Hematopoietic multipotent progenitor cell treated with erythropoietin and hydrocortisone succinate and interleukin-3 and kit ligand, for 4 days (in vitro differentiated cells): ENCODE data around the gene RAE1.

Source experiments
- DNase-seq: peaks from one replicate; pipeline ENCODE4 v3.0.0-alpha.2; 2015

RAE1 gene

GRCh38 chr20:57372581-57373350, 21.7 kb downstream of the RAE1 start:
- no peak for DNase-seq

- DNase-seq: no peak
Measured at GRCh38 chr20:57374343-57374930, 23.4 kb downstream of the RAE1 start.

- peak; percentile 55 for DNase-seq
Measured at GRCh38 chr20:57374931-57375651, 24.0 kb downstream of the RAE1 start.

GRCh38 chr20:57375652-57376230, 24.7 kb downstream of the RAE1 start:
- DNase-seq: no peak

- no peak for DNase-seq
Measured at GRCh38 chr20:57377350-57377749, 26.3 kb downstream of the RAE1 start.

- DNase-seq: no peak
Measured at GRCh38 chr20:57378107-57378506, 27.1 kb downstream of the RAE1 start.

- no peak for DNase-seq
Measured at GRCh38 chr20:57378646-57379262, 27.7 kb downstream of the RAE1 start.

GRCh38 chr20:57379263-57379647, 28.2 kb downstream of the RAE1 start:
- DNase-seq: peak; percentile 18

- DNase-seq: no peak
Measured at GRCh38 chr20:57380081-57380750, 29.2 kb downstream of the RAE1 start.

GRCh38 chr20:57381596-57382503, 30.8 kb downstream of the RAE1 start:
- peak; percentile 91 for DNase-seq

- no peak for DNase-seq
Measured at GRCh38 chr20:57382516-57382915, 31.5 kb downstream of the RAE1 start.

- DNase-seq: no peak
Measured at GRCh38 chr20:57383447-57384347, 32.6 kb downstream of the RAE1 start.

- DNase-seq: no peak
Measured at GRCh38 chr20:57384486-57384885, 33.4 kb downstream of the RAE1 start.

GRCh38 chr20:57384953-57385761, 34.1 kb downstream of the RAE1 start:
- DNase-seq: peak; percentile 10

- DNase-seq: no peak
Measured at GRCh38 chr20:57385940-57386339, 34.9 kb downstream of the RAE1 start.

GRCh38 chr20:57386762-57387161, 35.7 kb downstream of the RAE1 start:
- no peak for DNase-seq

- DNase-seq: no peak
Measured at GRCh38 chr20:57387463-57387862, 36.4 kb downstream of the RAE1 start.

- no peak for DNase-seq
Measured at GRCh38 chr20:57387945-57388371, 36.9 kb downstream of the RAE1 start.

- DNase-seq: peak; percentile 90
Measured at GRCh38 chr20:57388953-57389694, 38.1 kb downstream of the RAE1 start.
